Measurements from ENCODE around the gene SBK1.

SBK1 gene

DNA sequence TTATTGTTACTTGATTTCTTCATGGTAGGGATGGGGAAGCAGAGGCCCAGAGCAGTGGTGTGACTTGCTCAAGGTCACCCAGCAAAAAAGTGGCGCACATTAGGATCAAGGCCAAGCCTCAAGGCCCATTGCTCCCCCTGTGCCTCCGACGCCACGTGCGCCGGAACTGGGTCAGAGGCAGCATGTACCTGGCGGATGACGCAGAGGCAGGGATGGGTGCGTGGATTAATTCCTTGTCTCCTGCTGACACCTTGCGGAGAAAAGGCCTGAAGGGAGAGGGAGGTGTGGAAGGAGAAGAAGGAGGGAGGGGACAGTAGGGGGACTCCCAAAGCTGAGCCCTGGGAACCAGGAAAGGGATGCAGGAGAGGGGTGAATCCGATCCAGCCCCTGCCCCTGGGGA, 18.5 kb downstream of the SBK1 start:
- Histone ChIP-seq H3K36me3 (ENCODE audit: control insufficient read depth, low read depth, low read length) (peaks cover 4% of the 10 kb centered on the region), H3K9ac (ENCODE audit: low read length) (no peak overlapping the region), H3K4me3 (ENCODE audit: low read length) (no peak overlapping the region), H3K4me1 (ENCODE audit: control insufficient read depth, low read depth, low read length) (no peaks in the 10 kb centered on the region), H3K27ac (ENCODE audit: low read length) (no peak overlapping the region), H3K27me3 (ENCODE audit: control insufficient read depth, insufficient read depth, low read length) (no peaks in the 10 kb centered on the region), H3K9me3 (ENCODE audit: control insufficient read depth, low read depth, low read length) (no peaks in the 10 kb centered on the region)

DNA sequence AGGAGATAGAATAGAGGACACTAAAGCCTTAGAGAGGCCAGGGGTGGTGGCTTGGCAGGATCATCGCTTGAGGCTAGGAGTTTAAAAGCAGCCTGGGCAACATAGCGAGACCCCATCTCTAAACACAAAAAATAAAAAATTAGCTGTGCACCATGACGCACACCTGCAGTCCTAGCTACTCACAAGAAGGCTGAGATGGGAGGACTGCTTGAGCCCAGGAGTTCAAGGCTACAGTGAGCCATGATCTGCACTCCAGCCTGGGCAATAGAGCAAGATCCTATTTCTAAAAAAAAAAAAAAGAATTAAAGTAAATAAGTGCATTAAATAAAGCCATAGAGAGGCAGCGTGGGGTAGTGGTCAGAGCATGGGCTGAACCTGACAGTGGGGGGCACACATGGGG, 19.1 kb downstream of the SBK1 start:
- Histone ChIP-seq H3K36me3 (ENCODE audit: control insufficient read depth, low read depth, low read length) (peaks cover 4% of the 10 kb centered on the region), H3K27ac (ENCODE audit: low read length) (no peak overlapping the region), H3K27me3 (ENCODE audit: control insufficient read depth, insufficient read depth, low read length) (no peaks in the 10 kb centered on the region), H3K4me1 (ENCODE audit: control insufficient read depth, low read depth, low read length) (no peaks in the 10 kb centered on the region), H3K9ac (ENCODE audit: low read length) (no peak overlapping the region), H3K9me3 (ENCODE audit: control insufficient read depth, low read depth, low read length) (no peaks in the 10 kb centered on the region), H3K4me3 (ENCODE audit: low read length) (no peak overlapping the region)

DNA sequence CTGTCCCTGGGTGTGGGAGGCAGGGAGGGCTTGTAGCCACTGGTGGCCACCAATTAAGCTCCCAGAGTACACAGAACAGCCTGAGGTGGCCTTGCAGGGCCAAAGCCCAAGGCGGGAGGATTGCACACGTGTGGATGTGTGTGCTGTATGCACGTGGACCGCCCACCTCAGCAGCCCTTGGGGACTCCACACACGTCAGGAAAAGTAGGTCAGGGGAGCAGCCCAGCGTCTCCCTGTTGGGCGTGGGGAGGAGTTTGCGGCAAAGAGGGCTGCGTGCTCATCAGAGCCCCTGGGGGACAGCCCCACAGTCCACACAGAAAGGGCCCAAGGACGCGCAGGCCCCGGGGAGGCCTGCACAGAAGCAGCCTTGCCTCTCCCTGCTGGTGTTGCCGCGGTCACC, 19.6 kb downstream of the SBK1 start:
- Histone ChIP-seq H3K4me3 (ENCODE audit: low read length) (no peak overlapping the region), H3K27ac (ENCODE audit: low read length) (no peak overlapping the region), H3K9me3 (ENCODE audit: control insufficient read depth, low read depth, low read length) (no peaks in the 10 kb centered on the region), H3K27me3 (ENCODE audit: control insufficient read depth, insufficient read depth, low read length) (no peaks in the 10 kb centered on the region), H3K4me1 (ENCODE audit: control insufficient read depth, low read depth, low read length) (no peaks in the 10 kb centered on the region), H3K9ac (ENCODE audit: low read length) (no peak overlapping the region), H3K36me3 (ENCODE audit: control insufficient read depth, low read depth, low read length) (peaks cover 4% of the 10 kb centered on the region)

DNA sequence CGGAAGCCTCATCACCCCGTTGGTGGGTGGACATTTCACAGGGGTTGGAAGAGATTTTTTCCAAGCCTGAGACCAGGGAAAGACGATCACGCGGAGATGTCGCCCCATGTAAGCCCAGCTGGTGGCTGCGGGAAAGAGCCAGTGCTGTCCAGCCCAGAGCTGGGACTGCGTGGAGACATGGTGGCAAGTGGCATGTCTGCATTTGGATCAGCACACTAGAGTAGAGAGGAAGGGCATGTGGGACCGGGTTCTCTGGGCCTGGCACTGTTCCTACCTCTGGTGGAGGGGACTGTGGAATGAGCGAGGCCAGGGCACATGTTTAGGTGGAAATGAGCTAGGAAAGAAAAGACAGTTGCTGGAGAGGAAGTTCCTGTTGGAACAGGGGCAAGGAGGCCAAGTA, 20.0 kb downstream of the SBK1 start:
- Histone ChIP-seq H3K9me3 (ENCODE audit: control insufficient read depth, low read depth, low read length) (no peaks in the 10 kb centered on the region), H3K36me3 (ENCODE audit: control insufficient read depth, low read depth, low read length) (peaks cover 4% of the 10 kb centered on the region), H3K9ac (ENCODE audit: low read length) (no peak overlapping the region), H3K4me1 (ENCODE audit: control insufficient read depth, low read depth, low read length) (no peaks in the 10 kb centered on the region), H3K4me3 (ENCODE audit: low read length) (no peak overlapping the region), H3K27me3 (ENCODE audit: control insufficient read depth, insufficient read depth, low read length) (no peaks in the 10 kb centered on the region), H3K27ac (ENCODE audit: low read length) (no peak overlapping the region)

DNA sequence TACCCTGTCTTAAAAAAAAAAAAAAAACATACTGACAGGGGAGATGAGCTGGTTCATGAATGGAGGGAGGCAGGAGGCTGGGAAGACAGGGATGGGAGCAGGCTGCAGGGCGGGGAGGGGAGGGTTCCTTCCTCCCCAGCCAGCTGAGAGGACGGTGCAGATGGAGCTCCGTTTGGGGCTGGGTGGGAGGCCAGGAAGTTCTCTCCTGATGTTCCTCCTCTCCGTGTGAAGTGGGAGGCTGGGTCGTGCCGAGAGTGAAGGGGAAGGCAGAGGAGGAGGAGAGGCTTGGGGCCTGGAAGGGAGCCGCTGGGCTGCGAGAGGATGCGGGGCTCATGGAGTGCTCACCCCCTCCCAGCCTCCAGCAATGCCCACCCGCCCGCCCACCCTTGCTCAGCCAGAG, 21.3 kb downstream of the SBK1 start:
- no peaks in the 10 kb centered on the region for H3K27me3 ChIP-seq (ENCODE audit: control insufficient read depth, insufficient read depth, low read length)
- no peaks in the 10 kb centered on the region for H3K4me1 ChIP-seq (ENCODE audit: control insufficient read depth, low read depth, low read length)
- H3K9ac ChIP-seq (ENCODE audit: low read length) = no peak overlapping the region
- no peaks in the 10 kb centered on the region for H3K9me3 ChIP-seq (ENCODE audit: control insufficient read depth, low read depth, low read length)
- no peak overlapping the region for H3K27ac ChIP-seq (ENCODE audit: low read length)
- H3K4me3 ChIP-seq (ENCODE audit: low read length) = no peak overlapping the region
- H3K36me3 ChIP-seq (ENCODE audit: control insufficient read depth, low read depth, low read length) = peaks cover 7% of the 10 kb centered on the region

DNA sequence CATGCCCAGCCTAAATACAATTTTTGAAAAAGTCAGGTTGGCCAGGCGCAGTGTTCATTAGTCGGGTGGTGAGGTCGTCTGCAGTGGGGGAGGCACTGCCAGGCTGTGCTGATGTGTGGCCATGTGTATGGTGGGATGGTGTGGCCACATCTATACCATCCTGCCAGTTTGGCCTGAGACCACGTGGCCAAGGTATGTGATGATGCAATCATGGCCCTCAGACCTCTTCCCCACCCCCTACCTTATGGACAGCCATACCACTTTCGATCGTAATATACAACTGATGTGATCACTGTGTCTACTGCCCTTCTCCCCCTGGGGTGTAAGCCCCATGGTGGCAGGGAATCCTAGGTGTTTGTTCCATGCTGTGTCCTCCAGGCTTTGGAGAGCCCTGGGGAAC, 23.7 kb downstream of the SBK1 start:
- Histone ChIP-seq H3K9ac (ENCODE audit: low read length) (no peak overlapping the region), H3K4me1 (ENCODE audit: control insufficient read depth, low read depth, low read length) (no peaks in the 10 kb centered on the region), H3K4me3 (ENCODE audit: low read length) (no peak overlapping the region), H3K27me3 (ENCODE audit: control insufficient read depth, insufficient read depth, low read length) (no peaks in the 10 kb centered on the region), H3K9me3 (ENCODE audit: control insufficient read depth, low read depth, low read length) (no peaks in the 10 kb centered on the region), H3K27ac (ENCODE audit: low read length) (no peak overlapping the region), H3K36me3 (ENCODE audit: control insufficient read depth, low read depth, low read length) (peaks cover 10% of the 10 kb centered on the region)

DNA sequence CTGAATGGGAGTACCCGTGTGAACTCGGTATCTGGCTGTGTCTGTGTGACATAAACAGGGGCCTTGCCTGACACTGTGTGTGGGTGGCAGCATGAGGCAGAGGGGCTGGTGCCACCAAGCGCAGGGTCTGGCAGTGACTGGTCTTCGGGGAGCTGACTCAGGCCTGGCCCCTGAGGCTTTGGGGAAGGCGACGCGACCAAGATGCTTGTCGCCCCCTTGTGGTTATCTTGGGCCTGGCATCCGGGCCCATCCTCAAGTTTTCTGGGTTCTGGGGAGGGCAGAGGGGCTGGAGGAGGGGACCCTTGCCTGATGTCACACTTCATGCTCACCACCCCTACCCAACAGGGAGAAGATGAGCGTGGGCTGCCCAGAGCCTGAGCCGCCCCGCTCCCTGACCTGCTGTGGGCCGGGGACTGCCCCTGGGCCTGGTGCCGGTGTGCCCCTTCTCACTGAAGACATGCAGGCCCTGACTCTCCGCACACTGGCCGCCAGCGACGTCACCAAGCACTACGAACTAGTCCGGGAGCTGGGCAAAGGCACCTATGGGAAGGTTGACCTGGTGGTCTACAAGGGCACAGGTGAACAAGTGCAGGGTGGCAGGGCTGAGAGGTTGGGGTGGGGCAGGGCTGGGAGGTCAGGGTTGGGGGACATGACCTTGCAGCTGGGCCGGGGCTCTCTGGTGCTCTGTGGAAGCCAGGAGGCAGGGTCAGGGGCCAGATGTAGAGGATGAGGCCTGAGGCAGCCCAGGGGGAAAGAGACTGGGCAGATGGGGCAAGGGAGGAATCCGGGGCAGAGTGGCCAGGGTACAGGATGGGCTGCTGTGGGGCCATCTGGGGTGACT, 24.9 kb downstream of the SBK1 start:
- H3K4me1 ChIP-seq (ENCODE audit: control insufficient read depth, low read depth, low read length) = no peaks in the 10 kb centered on the region
- peaks cover 10% of the 10 kb centered on the region for H3K36me3 ChIP-seq (ENCODE audit: control insufficient read depth, low read depth, low read length)
- H3K27me3 ChIP-seq (ENCODE audit: control insufficient read depth, insufficient read depth, low read length) = no peaks in the 10 kb centered on the region
- no peaks in the 10 kb centered on the region for H3K9me3 ChIP-seq (ENCODE audit: control insufficient read depth, low read depth, low read length)
- H3K4me3 ChIP-seq (ENCODE audit: low read length) = no peak overlapping the region
- no peak overlapping the region for H3K9ac ChIP-seq (ENCODE audit: low read length)
- no peak overlapping the region for H3K27ac ChIP-seq (ENCODE audit: low read length)

DNA sequence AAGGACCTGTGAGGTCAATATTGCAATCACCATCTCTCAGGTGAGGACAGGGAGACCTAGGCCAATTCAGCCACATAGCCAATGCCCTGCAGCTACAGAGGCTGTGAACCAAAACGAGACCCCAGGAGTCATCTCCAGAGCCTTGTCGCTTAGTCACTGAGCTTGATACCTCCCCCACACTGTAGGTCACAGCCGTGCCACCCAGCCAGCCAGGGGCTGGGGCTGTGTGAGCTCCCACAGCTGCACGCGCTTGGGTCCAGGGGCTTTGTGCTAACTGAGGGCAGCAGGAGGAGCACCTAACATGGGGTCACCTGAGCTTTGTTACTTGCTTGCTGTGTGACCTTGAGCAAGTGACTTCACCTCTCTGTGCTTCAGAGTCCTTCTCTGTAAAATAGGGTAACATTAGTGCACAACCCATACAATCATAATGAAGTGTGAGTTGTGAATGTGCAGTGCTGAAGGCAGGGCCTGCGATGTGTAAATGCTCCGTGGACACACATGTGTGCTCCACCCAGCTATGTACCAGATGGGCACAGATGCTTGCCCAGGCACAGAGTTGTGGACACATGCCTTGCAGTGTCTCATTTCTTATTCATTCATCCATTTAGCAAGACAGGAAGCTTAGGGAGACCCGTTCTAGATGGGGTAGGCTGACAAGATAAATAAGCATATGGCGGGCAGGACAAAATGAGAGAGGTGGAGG, 25.9 kb downstream of the SBK1 start:
- H3K4me3 ChIP-seq (ENCODE audit: low read length) = no peak overlapping the region
- no peaks in the 10 kb centered on the region for H3K4me1 ChIP-seq (ENCODE audit: control insufficient read depth, low read depth, low read length)
- no peak overlapping the region for H3K27ac ChIP-seq (ENCODE audit: low read length)
- no peaks in the 10 kb centered on the region for H3K9me3 ChIP-seq (ENCODE audit: control insufficient read depth, low read depth, low read length)
- H3K27me3 ChIP-seq (ENCODE audit: control insufficient read depth, insufficient read depth, low read length) = no peaks in the 10 kb centered on the region
- peaks cover 10% of the 10 kb centered on the region for H3K36me3 ChIP-seq (ENCODE audit: control insufficient read depth, low read depth, low read length)
- H3K9ac ChIP-seq (ENCODE audit: low read length) = no peak overlapping the region

DNA sequence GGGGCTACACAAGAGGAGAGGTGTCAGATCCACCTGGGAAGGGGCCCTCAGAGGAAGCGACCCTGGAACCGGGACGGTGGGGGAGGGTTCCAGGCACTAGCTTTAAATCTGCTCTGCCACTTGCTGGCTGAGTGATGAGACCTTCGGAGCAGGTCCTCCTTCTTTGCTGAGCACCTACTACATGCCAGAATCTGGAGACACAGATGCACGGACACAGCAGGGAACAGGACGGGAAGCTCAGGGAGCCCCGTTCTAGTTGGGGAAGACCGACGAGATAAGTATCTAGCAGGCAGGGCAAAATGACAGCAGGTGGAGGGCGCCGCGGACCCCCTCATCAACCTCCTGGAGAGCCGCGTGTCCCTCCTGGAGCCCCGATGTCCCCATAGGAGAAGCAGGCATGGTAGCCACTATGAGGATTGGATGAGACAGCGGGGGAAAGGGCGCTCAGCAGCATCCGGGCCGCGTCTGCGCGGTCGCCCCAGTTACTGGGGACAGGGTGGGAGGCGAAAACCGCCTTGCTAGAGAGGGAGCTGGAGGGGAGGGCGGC, 27.2 kb downstream of the SBK1 start:
- no peaks in the 10 kb centered on the region for H3K4me1 ChIP-seq (ENCODE audit: control insufficient read depth, low read depth, low read length)
- H3K9ac ChIP-seq (ENCODE audit: low read length) = no peak overlapping the region
- H3K9me3 ChIP-seq (ENCODE audit: control insufficient read depth, low read depth, low read length) = no peaks in the 10 kb centered on the region
- H3K4me3 ChIP-seq (ENCODE audit: low read length) = no peak overlapping the region
- H3K27ac ChIP-seq (ENCODE audit: low read length) = no peak overlapping the region
- no peaks in the 10 kb centered on the region for H3K27me3 ChIP-seq (ENCODE audit: control insufficient read depth, insufficient read depth, low read length)
- peaks cover 10% of the 10 kb centered on the region for H3K36me3 ChIP-seq (ENCODE audit: control insufficient read depth, low read depth, low read length)

DNA sequence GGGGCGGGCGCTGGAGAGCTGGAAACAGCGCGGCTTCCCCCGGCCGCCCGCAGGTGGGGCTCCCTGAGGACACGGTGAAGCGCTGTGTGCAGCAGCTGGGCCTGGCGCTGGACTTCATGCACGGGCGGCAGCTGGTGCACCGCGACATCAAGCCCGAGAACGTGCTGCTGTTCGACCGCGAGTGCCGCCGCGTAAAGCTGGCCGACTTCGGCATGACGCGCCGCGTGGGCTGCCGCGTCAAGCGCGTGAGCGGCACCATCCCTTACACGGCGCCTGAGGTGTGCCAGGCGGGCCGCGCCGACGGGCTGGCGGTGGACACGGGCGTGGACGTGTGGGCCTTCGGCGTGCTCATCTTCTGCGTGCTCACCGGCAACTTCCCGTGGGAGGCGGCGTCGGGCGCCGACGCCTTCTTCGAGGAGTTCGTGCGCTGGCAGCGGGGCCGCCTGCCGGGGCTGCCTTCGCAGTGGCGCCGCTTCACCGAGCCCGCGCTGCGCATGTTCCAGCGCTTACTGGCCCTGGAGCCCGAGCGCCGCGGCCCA, 27.8 kb downstream of the SBK1 start:
- peaks cover 10% of the 10 kb centered on the region for H3K36me3 ChIP-seq (ENCODE audit: control insufficient read depth, low read depth, low read length)
- no peak overlapping the region for H3K27ac ChIP-seq (ENCODE audit: low read length)
- no peaks in the 10 kb centered on the region for H3K27me3 ChIP-seq (ENCODE audit: control insufficient read depth, insufficient read depth, low read length)
- no peaks in the 10 kb centered on the region for H3K9me3 ChIP-seq (ENCODE audit: control insufficient read depth, low read depth, low read length)
- H3K4me1 ChIP-seq (ENCODE audit: control insufficient read depth, low read depth, low read length) = no peaks in the 10 kb centered on the region
- H3K9ac ChIP-seq (ENCODE audit: low read length) = no peak overlapping the region
- no peak overlapping the region for H3K4me3 ChIP-seq (ENCODE audit: low read length)

DNA sequence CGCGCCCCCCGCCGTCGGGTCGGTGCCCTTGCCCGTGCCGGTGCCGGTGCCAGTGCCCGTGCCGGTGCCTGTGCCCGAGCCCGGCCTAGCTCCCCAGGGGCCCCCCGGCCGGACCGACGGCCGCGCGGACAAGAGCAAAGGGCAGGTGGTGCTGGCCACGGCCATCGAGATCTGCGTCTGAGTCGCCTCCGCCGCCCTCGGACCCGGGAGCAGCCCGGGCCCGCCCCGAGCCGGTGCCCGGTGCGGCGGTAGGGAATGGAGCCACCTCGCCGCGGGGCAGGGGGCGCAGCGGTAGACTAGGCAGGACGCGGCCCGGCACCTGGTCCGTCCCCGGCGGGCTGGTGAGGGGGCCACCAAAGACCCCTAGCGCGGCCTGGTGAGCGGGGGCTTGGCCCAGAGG, 28.4 kb downstream of the SBK1 start:
- H3K27me3 ChIP-seq (ENCODE audit: control insufficient read depth, insufficient read depth, low read length) = no peaks in the 10 kb centered on the region
- H3K9me3 ChIP-seq (ENCODE audit: control insufficient read depth, low read depth, low read length) = no peaks in the 10 kb centered on the region
- H3K27ac ChIP-seq (ENCODE audit: low read length) = no peak overlapping the region
- peaks cover 10% of the 10 kb centered on the region for H3K36me3 ChIP-seq (ENCODE audit: control insufficient read depth, low read depth, low read length)
- no peak overlapping the region for H3K4me3 ChIP-seq (ENCODE audit: low read length)
- no peak overlapping the region for H3K9ac ChIP-seq (ENCODE audit: low read length)
- H3K4me1 ChIP-seq (ENCODE audit: control insufficient read depth, low read depth, low read length) = no peaks in the 10 kb centered on the region

Measured in iPS-18a (cell line).